ENCODE measurements around the gene PLA1A.
A peak's percentile ranks its signal among the peaks of the same experiment; 100 is the strongest.
"Not testable (repeated sequence)": the region's sequence is repeated elsewhere in the genome, so short reads cannot be mapped to it uniquely, and the experiment has no call there.

The PLA1A gene

GRCh38 chr3:119664370-119664769 lies 66.7 kb downstream of the PLA1A start:
- no peak for DNase-seq (ENCODE audit: low spot score)

DNA sequence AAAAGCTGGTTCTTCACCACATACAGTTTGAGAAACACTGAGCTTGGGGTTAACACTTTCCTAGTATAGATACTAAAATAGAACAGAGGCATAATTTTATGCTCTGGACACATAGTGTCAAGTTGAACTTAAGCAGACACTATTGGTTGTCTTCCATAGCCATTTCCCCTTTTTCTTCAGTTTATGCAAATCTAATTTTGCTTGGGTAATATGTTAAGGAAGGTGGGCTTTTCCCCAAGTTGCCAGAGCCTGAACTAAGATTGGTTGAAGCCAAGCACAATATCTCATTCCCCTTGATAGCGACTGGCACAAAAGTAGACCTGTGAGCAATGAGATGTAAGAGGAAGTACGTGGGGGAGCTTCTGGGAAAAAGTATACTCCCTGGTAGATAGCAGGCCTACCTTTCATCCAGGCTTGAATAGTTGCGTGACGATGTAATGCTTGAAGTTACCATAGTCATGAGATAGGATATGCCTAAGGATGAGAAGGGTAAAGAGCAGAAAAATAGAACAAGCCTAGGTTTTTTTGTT lies 67.2 kb downstream of the PLA1A start:
- no peak for DNase-seq (ENCODE audit: low spot score)

- no peak for DNase-seq (ENCODE audit: low spot score)
Observed at GRCh38 chr3:119665954-119666559, 68.4 kb downstream of the PLA1A start.

DNA sequence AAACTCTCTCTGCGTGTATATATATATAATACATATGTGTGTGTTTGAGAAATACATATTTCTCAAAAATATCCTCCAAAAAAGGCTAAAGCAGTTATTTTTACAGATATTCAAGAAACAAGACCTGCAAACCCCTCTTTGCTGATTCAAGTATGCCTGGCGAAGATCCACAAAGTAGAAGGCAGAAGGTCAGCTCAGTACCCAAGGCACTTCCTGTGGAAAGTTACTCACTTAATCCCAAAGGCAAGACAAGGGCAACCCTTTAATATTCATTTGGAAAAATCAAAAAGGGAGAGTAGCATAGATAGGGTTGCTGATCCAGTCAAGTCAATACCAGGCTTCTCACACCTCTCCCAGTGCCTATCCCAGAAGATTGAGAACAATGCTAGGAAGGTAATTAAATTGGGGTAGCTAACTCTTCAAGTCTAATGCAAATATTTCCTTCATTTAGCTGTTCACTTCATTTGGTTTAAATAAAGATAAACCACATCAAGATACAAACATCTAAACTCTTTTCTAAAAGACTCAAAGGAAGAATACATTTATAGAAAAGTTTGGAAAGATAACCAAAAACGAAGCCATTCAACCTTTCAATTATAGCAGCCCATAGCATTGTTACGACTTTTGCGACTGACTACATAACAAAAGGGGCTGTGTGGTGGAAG lies 72.4 kb downstream of the PLA1A start:
- no peak for DNase-seq (ENCODE audit: low spot score)

GRCh38 chr3:119672776-119673175 lies 75.1 kb downstream of the PLA1A start:
- no peak for DNase-seq (ENCODE audit: low spot score)

- no peak for DNase-seq (ENCODE audit: low spot score)
Observed at GRCh38 chr3:119673875-119674274, 76.2 kb downstream of the PLA1A start.

DNA sequence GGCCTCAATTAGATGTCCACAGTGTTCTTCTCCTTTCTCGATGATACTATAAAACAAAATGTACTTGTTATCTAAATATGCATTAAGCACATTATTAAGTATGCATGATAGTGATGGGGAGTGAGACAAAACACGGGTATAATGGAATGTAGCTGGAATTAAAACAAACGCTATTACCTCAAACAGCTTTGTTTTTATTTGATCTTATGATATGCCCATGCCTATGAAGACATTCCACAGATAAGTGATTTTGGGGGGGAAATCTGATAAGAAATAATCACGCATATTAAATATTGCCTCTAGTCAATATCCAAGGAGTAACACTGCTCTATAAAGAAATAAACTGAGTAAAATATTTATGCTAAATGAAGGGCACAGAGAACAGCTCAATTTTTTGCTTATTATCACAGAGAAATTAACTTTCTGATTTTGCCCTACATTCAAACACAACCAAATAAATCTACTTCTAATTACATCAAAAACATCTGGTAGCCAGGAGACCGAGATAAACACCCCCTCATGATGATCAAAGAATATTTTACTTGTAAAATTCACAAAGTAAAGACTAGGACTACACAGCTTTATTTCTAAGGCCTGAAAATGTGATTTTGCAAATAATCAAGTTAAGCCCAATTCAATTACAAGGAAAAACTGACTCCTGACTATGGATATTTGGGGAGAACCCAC lies 77.6 kb downstream of the PLA1A start:
- DNase-seq (ENCODE audit: low spot score): no peak

- DNase-seq (ENCODE audit: low spot score): no peak
Observed at GRCh38 chr3:119676020-119676419, 78.3 kb downstream of the PLA1A start.

GRCh38 chr3:119676771-119677640 lies 79.3 kb downstream of the PLA1A start, which contains the start of gene COX17:
COX17 (minus strand) TSS chr3:119677406; CDS start chr3:119677310, 96 bp downstream.
- DNase-seq (ENCODE audit: low spot score): peak; percentile 97

GRCh38 chr3:119677641-119677934 lies 79.9 kb downstream of the PLA1A start:
- DNase-seq (ENCODE audit: low spot score): no peak

DNA sequence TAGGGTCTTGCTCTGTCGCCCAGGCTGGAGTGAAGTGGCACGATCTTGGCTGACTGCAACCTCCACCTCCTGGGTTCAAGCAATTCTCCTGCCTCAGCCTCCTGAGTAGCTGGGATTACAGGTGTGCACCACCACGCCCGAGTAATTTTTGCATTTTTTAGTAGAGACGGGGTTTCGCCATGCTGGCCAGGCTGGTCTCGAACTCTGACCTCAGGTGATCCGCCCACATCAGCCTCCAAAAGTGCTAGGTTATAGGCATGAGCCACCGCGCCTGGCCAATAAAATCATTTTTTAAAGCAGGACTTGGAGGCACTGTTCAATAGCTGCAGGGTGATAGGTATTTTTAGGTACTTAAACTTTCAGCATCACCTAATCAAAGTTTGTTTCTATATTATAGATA lies 80.5 kb downstream of the PLA1A start:
- not testable (repeated sequence) for DNase-seq (ENCODE audit: low spot score)
